RPMI7951 (cell line): Measurements from ENCODE around the gene TERT. TPM values are rescaled to one million over a fixed set of nuclear protein-coding genes. Genes with fewer than 3 reads are reported as not detected.
A peak's percentile ranks its signal among the peaks of the same experiment; 100 is the strongest.

Experiments used
- DNase-seq: peaks from one replicate; pipeline ENCODE4 v3.0.0-alpha.2; 2012; ENCODE audit warnings: low read depth
- total RNA-seq: library from RNA; depleted of rRNA; stranded (reverse); fragments of >200 nt; shearing (Covaris generic); gene quantifications from 2 replicates; pipeline ENCODE4 v1.2.3, GENCODE V29; 2014

TERT gene
- total RNA-seq, 1 experiment from 2014 or later, result not detected

- DNase-seq, result no peak
Measured at GRCh38 chr5:1219098-1219767, 75.6 kb downstream of the TERT start.

GRCh38 chr5:1218351-1219080, 76.4 kb downstream of the TERT start:
- DNase-seq, result no peak

- DNase-seq, result no peak
Measured at GRCh38 chr5:1217596-1218206, 77.2 kb downstream of the TERT start.

- no peak for DNase-seq
Measured at GRCh38 chr5:1216918-1217295, 78.0 kb downstream of the TERT start.

- no peak for DNase-seq
Measured at GRCh38 chr5:1216211-1216917, 78.5 kb downstream of the TERT start.

- DNase-seq, result no peak
Measured at GRCh38 chr5:1215320-1216096, 79.4 kb downstream of the TERT start.

- DNase-seq, result no peak
Measured at GRCh38 chr5:1214936-1215220, 80.0 kb downstream of the TERT start.

- no peak for DNase-seq
Measured at GRCh38 chr5:1214163-1214935, 80.5 kb downstream of the TERT start.

GRCh38 chr5:1213508-1214162, 81.2 kb downstream of the TERT start:
- no peak for DNase-seq

- no peak for DNase-seq
Measured at GRCh38 chr5:1212881-1213280, 82.0 kb downstream of the TERT start.

GRCh38 chr5:1212271-1212670, 82.6 kb downstream of the TERT start:
- no peak for DNase-seq

GRCh38 chr5:1211701-1212100, 83.2 kb downstream of the TERT start:
- no peak for DNase-seq

- no peak for DNase-seq
Measured at GRCh38 chr5:1210832-1211251, 84.0 kb downstream of the TERT start.

- no peak for DNase-seq
Measured at GRCh38 chr5:1209896-1210776, 84.7 kb downstream of the TERT start.

- no peak for DNase-seq
Measured at GRCh38 chr5:1209489-1209852, 85.4 kb downstream of the TERT start.

- peak; percentile 25 for DNase-seq
Measured at GRCh38 chr5:1208743-1209488, 86.0 kb downstream of the TERT start.

- DNase-seq, result no peak
Measured at GRCh38 chr5:1208221-1208742, 86.6 kb downstream of the TERT start.

- no peak for DNase-seq
Measured at GRCh38 chr5:1207555-1207954, 87.3 kb downstream of the TERT start.
